Activated T-cell treated with anti-CD3 and anti-CD28 coated beads for 48 hours (primary cell): Measurements from ENCODE around the gene RPP40.
A peak's percentile ranks its signal among the peaks of the same experiment; 100 is the strongest.
"Not testable (repeated sequence)": the region's sequence is repeated elsewhere in the genome, so short reads cannot be mapped to it uniquely, and the experiment has no call there.

Experiments used
- DNase-seq: peaks from one replicate; pipeline ENCODE4 v3.0.0-alpha.2; 2020; ENCODE audit warnings: low read depth

The RPP40 gene, protein sequence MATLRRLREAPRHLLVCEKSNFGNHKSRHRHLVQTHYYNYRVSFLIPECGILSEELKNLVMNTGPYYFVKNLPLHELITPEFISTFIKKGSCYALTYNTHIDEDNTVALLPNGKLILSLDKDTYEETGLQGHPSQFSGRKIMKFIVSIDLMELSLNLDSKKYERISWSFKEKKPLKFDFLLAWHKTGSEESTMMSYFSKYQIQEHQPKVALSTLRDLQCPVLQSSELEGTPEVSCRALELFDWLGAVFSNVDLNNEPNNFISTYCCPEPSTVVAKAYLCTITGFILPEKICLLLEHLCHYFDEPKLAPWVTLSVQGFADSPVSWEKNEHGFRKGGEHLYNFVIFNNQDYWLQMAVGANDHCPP

DNA sequence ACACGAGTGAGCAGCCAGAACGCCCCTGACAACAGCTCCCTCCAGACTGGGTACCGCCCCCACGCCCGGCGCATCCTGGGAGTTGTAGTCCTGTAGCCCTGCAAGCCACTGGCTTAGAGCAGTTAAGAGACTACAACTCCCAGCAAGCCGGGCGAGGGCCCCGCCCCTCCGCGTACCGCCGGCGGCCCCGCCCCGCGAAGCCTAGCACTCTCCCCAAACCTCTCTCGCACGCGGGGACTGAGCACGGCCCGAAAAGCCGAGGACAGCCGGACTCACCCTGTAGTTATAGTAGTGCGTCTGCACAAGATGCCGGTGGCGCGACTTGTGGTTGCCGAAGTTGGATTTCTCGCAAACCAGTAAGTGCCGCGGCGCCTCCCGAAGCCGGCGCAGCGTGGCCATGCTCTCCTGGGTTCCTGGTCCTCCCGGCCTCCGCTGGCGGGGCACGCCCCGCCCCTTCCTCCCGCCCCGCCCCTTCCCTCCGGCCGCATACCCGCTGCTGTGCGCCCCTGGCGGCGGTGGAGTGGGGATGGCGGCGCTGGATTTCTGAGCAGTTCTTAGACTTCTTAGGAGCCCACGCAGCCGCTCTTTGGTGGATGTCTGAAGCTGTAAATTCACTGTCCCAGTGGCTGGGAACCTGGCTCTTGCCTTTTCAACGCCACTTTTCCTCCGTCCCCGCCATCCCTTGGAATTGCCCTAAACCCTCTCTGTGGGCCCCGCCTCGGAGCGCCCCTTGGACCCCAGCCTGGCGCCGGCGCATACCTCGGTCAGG lies at the start of gene RPP40:
RPP40 (minus strand) TSS at position 434 of the 769 bp plus-strand sequence; CDS start at position 399, 35 bp downstream.
- DNase-seq: peak; percentile 98

DNA sequence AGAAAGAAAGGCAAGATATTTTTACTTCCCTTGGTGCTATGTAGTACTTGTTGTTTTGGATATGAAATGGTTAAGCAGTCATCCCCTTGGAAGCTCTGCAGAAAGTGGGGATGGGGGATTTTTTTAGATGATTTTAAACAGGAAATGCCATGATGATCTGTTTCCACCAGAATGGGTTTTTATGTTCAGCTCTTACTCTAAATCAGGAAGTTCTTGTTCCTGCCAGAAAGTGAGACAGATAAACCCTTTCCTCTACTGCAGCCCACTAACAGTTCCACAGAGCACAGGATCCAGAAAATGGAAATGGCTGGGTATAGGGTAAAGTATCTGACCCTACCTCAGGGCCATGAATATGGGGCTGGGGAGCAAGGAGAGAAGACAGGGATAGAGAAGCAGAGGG lies 49.2 kb upstream of the RPP40 start:
- DNase-seq: no peak

DNA sequence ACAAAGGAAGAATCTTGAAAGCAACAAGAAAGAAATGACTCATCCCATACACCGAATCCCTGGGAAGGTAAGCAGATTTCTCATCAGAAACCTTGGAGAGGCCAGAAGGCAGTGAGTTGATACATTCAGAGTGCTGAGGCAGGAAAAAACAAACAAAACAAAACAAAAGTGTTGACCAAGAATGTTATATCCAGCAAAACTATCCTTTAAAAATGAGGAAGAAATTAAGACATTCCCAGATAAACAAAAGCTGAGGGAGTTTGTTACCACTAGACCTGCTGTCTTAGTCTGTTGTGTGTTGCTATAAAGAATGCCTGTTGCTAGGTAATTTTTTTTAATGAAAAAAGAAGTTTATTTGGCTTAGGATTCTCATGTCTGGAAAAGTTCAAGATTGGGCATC lies 47.6 kb upstream of the RPP40 start:
- no peak for DNase-seq

DNA sequence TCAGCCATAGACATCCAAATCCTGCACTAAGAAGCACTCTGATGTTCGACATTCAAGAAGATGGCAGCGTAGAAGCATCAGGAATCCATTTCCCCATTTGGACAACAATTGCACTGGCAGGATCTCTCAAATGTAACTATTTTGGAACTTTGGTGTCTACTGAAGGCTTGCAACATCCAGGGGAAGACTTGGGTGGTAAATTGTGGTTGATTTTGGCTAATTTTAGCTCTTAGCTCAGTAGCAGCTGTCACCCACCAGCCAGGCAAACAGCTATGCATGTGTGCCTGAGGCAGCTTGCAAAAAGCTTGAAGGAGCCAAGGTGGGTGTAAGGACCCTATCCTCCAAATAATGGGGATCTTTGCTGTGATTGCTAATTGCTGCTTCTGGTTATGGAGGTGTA lies 46.2 kb upstream of the RPP40 start:
- DNase-seq: no peak

DNA sequence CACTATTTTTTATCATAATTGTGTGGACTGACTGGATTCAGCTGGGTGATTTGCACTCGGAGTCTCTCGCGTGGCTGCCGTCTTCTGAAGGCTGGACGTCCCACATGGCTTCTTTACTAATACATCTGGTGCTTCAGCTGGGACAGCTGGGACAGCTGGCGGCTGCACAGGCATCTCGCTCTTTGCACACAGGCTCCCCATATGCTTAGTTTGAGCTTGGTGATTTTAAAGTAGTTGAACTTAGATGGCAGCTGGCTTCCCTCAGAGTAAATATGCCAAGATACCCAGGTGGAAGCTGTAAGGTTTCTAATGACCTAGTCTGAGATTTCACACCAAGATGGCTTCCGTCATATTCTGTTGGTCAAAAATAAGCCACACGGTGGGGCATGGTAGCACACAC lies 42.6 kb upstream of the RPP40 start:
- no peak for DNase-seq

DNA sequence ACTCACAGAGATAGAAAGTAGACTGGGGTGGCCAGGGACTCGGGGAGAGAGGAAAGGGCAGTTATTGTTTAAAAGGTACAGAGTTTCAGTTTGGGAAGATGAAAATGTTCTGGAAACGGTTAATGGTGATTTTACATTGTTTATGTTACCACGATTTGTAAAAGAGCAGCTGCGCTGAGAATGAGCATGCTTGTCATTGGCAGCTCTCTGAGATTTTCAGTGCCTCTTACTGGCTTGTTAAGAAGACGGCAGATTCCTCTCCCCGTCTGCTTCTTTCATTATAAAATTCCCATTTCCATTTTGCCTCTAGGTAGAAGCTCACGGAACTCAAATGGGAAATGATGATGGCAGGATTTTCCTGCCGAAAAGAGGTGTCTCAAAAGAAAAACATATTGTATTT lies 41.6 kb upstream of the RPP40 start:
- DNase-seq: no peak

DNA sequence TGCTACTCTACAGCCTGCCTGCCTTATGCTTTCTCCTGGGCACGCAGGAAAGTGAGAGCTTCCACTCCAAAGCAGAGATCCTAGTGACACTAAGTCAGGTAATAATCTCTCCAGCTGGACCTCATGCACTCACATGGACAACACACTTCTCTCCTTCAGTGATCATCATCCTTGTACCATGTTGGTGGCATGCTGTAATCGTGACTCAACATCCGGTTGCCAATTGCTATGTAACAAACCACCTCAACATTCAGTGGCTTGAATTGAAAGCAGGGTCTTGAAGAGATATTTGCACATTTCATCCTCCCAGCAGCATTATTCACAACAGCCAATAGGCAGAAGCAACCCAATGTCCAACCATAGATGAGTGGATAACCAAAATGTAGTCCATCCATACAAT lies 41.0 kb upstream of the RPP40 start:
- no peak for DNase-seq

DNA sequence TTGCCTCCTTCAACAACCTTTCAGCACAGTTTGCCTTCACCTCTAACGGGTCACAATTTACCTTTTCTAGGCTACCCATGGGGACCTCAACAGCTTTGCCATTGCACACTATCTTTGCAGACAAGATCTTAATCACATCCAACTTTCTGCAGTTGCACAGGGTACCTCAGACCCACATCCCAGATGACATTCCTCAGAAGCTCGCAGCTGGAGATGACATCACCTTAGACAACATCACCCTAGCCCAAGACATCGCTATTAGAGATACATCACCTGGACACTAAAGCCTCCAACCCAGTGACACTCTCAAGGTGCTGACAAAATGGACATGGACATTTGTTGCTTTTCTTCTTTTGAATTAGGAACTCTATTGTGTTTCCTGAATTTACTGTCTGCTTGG lies 38.6 kb upstream of the RPP40 start:
- DNase-seq: no peak

DNA sequence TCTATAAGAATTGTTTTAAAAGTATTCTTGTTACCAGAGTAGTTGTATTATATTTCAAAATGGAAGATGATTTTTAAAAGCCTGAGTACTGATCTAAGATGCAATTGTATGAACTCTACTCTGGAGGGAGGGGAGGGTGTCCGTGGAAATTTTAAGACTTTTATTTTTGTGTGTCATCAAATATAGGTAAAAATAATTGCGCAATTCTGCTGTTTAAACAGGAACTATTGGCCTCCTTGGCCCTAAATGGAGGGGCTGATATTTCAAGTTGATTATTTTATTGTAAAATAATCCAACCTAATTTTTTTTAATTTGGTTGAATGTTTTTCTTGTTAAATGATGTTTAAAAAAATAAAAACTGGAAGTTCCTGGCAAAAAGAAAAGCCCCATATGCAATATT lies 38.1 kb upstream of the RPP40 start:
- DNase-seq: no peak

DNA sequence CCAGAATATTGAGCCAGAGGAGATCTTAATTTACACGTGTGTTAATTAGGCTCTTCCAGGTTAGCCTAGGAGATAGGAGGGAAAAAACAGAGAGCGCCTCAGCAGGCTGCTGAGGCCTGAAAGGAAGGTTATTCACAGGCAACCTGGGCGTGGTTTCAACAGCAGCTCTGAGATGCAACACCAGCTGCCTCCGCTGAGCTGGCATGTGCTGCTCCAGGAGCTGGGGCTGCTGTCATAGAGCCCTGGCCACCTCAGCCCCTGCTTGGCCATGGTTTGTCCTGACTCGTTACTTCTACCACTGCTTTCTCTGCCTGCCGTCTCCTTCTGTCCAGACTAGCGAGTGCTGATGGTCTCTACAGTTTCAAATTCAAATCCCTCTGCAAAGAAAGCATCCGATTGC lies 32.4 kb upstream of the RPP40 start:
- DNase-seq: no peak

DNA sequence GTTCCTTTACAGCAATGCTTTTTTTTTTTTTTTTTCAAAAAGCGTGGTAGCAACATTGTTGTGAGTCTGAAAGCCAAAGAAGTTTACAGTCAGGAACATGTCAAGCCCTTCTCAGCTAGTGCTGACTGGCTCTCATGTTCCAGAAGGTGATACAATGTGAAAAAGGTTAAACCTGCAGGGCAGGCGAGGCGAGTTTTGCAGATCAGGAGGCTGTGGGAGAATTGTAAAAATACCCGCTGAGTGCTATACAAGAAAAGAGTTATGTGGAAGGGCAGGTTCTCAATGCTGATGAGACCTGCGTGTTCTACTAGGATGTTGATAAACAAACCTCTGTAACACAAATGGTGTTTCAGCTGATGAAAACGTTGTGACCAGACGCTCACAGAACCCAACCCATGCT lies 30.9 kb upstream of the RPP40 start:
- DNase-seq: no peak

DNA sequence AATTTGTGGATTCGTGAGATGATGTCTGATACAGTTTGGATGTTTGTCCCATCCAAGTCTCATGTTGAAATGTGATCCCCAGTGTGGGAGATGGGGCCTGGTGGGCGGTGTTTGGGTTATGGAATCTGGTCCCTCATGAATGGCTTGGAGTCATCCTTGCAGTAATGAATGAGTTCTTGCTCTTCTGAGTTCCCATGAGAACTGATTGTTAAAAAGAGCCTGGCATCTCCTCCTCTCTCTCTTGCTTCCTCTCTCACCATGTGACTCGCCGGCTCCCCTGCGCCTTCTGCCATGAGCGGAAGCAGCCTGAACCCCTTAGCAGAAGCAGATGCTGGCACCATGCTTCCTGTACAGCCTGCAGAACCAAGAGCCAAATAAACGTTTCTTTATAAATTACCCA lies 30.5 kb upstream of the RPP40 start:
- no peak for DNase-seq

DNA sequence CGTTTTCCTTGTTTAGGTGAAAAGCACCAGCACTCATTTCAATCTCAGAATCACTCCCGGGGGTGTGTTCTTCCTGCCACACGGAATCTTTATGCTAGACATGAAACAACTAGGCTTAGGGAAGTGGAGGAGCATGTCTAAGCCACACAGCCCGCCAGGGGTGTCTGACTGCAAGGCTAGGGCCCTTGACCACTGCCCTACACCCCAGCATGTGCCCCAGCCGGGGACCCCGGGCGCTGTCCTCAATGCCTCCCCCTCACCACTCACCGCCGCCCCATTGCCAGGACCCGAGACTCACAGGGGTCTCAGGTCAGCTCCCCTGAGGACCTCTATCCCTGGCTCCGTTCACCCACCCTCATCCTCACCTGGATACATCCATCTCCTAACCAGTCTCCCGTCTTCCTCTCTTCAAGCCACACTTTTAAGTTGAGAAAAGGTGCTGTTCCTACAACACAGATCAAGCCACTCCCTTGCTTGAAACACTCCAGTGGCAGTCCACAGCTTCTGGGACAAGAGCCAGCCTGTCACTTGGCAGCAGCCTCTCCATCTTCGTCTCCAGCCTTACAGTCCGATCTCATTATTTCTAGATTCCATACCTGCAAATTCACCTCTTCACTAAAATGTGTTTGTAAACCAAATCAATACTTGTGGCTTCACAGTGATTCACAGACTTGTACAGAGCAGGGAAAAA lies 29.5 kb upstream of the RPP40 start:
- DNase-seq: not testable (repeated sequence)

DNA sequence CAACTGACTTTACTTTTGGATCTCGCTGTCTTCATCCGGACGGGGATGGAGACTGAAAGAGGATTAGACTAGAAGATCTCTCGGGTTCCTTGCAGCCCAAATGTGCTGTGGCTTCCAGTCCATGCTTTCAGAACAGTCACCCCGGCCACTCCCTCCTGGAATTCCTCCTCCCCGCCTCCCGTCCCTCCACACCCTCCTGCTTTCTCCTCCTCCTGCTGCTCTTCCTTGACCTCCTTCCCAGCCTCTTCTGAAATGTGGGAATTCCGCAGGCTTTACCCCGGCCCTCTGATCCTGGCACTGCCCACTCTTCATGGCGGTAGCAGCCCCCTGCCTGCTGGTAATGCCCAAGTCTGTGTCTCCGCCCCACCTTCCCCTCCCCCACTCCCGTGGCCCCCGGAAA lies 28.9 kb upstream of the RPP40 start:
- DNase-seq: not testable (repeated sequence)

DNA sequence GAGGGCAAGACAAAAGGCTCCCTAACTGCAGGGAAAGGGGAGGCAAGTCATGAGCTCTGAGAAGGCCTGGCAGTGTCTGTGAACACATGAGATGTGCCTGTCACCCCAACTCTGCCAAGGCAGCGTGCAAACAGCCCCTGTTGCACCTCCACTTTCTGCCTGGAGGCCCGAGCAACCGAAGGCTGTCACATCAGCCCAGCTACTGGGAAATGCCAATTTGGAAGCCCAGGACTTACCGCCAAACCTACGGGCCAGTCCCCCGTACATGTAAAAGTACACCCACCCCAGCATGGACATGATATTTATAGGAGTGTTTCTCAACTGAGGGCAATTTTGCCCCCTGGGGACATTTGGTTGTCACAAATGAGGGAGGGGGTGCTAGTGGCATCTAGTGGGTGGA lies 27.3 kb upstream of the RPP40 start:
- DNase-seq: no peak

DNA sequence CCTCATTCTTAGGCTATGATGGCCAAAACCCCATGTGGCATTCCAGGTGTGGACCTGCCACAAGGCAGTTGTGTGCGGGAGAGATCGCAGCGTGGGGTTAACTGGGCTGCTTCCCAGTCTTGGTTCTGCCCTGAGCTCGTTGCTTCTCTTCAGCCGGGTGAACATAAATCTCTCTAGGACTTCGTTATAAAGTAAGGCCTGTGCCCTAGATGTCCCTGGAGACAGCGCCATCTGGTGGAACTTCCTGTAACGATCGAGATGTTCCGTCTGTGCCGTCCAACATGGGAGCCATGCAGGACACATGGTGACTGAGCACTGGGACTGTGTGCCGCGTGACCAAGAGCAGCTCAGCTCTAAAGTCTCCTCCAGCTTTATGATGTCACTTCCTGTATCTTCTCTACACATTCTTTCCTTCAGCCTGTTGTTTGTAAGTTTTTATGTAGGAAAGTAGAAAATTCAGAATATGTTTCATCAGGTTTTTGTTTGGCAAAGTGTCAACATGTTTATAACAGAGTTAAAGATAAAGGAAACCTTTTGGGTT lies 26.8 kb upstream of the RPP40 start:
- peak; percentile 76 for DNase-seq

DNA sequence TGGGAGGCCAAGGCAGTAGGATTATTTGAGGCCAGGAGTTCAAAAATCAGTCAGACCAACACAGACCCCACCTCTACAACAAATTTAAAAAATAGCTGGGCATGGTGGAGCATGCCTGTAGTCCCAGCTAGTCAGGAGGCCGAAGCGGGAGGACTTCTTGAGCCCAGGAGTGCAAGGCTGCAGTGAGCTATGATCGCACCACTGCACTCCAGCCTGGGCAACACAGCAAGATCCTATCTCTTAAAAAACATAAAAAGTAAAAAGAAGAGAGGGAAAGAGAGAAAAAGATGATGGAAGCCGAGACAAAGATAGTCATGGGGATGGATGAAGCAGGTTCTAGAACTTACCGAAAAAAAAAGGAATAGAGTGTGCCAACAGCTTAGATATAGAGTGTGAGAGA lies 25.8 kb upstream of the RPP40 start:
- DNase-seq: no peak

DNA sequence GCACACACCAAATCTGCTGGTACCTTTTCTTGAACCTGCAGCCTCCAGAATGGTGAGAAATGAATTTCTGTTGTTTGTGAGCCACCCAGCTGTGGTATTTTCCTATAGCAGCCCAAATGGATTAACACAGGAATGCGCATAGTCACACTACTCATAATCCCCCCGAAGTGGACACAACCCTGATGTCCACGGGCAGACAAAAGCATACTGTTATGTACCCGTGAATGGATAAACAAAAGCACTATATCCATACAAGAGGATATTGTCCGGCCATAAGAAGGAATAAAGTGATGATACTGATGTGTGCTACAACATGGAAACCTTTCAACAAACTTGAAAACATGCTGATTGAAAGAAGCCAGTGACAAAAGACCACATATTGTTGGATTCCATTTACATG lies 25.1 kb upstream of the RPP40 start:
- no peak for DNase-seq

DNA sequence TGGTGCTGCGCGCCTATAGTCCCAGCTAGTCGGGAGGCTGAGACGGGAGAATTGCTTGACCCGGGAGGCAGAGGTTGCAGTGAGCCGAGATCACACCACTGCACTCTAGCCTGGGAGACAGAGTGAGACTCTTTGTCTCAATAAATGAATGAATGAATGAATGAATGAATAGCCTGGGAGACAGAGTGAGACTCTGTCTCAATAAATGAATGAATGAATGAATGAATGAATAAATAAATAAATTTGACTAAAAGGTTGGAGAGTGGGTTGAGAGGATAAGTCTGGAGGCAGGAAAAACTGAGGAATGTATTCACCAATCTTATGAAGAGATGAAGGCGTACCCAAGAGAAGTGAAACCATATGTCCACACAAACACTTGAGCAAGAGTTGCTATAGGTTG lies 24.5 kb upstream of the RPP40 start:
- no peak for DNase-seq

DNA sequence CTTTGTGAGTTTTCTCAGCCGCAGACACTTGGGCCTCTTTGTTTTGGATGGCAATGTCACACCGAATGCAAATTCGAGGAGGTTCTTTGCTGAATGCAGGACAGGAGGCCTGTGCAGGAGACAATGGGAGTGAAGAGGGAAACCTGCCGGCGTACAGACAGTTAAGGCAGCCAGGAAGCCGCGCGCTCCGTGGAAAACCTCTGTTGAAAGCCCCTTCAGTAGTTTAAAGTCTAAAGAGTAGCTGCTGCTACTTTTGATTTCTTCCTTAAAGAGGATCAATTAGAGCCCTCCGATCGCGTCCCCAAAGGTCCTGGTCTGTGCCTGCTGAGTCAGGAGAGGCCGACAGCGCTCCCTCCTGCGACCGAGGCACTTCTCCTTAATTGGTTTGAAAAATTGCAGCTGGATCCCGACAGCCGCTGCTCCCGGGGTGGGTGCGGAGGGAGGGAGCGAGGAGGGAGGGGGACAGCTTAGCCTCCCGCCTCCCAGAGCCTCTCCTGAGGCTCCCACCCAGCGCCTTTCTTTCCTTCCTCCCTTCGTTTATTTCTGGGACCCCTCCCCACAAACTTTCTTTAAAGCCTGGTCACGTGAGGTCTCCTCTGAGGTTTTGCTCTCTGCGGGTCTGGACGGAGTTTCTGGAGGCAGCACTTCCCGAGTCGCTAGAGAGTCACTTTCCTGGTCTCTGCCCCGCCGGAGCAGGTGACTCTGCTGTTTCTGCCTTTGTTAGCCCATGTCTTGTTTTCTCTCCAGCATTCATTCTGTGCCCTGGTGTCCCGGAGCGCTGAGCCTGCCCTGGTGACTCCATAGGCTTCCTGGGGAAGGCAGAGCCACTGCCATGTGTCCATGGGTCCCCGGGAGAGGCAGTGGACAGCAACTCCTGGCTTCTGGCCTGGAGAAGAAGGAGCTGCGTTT lies 22.3 kb upstream of the RPP40 start:
- DNase-seq: no peak

DNA sequence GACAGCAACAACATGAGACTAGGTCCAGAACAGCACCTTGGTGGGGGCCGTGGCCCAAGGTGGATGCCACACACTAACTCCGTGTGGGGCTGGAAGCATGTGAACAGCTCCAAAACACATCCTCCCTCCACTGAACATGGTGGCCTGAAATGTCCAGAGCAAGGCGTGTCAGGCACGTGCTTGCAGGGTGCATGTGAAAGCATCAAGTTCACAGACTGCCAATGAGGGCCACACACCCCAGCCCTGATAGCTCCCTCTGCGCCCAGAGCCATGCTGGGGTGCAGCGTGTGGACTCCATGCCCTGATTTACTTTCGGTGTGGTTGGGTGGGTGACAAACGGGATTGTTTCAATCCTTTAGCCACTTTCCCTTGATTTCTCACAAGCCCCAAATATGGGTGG lies 20.1 kb upstream of the RPP40 start:
- no peak for DNase-seq

DNA sequence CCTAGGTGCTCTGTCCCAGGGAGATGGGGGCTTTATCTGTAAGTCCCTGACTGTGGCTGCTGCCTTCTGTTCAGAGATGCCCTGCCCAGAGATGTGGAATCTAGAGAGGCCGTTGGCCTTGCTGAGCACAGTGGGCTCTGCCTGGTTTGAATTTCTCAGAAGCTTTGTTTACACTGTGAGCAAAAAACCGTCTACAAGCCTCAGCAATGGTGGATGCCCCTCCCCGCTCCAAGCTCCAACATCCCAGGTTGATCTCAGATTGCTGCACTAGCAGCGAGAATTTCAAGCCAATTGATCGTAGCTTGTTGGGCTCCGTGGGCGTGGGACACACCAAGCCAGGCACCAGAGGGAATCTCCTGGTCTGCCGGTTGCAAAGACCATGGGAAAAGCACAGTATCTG lies 16.3 kb upstream of the RPP40 start:
- DNase-seq: no peak
